Right lobe of liver (tissue), 4 donors: ENCODE measurements around the gene FOXI1.

ENCODE experiments used
- CTCF ChIP-seq, 4 donors: fragments of 200-600 bp in 3 of 4; fragments of 450-650 bp in 1 of 4; IDR thresholded peaks; one replicate each; pipeline versions ENCODE4 v1.5.1 to v1.8.0; 2016 to 2022; ENCODE audit warnings: antibody characterized with exemption in 4 of 4, mild to moderate bottlenecking in 2 of 4
- POLR2A ChIP-seq: fragments of 450-650 bp; IDR thresholded peaks from one replicate; pipeline ENCODE4 v1.6.1; 2017; ENCODE audit warnings: antibody characterized with exemption, mild to moderate bottlenecking
- donor health status: DM: no; HTN: no; CAD: no.
- donor health status: DM: no; HTN: no; CAD: no.
- donor health status: DM: no; HTN: yes; CAD: no.

DNA sequence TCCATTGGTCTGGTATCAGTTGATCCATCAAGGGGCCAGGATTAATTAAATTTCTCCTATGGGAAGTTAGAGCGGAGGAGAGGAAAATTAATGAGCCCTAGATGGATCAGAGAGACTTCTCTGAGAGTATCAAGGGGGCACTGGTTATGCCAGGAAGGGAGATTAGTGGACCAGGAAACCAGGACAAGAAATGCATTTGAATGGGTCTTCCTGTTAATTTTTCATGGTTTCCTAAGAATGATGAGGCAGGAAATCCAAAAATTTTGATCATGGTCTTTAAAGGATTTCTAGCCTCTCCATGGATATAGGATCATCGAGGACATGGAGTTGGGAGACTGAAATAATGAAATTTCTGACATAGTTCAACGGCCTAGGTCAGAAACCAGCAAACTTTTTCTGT lies 30.8 kb downstream of the FOXI1 start:
- no peak for TF ChIP-seq CTCF (IDR thresholded peaks at IDR 0.05)
- TF ChIP-seq POLR2A: no peak
